ENCODE data around the gene MMP8. TPM values are rescaled to one million over a fixed set of nuclear protein-coding genes. Genes with fewer than 3 reads are reported as not detected.
A peak's percentile ranks its signal among the peaks of the same experiment; 100 is the strongest.
"Not testable (repeated sequence)": the region's sequence is repeated elsewhere in the genome, so short reads cannot be mapped to it uniquely, and the experiment has no call there.

The MMP8 gene
- total and polyA plus RNA-seq, 3 experiments from 2014 or later, result not detected

GRCh38 chr11:102733232-102733875 is 8.6 kb upstream of the MMP8 start:
- Mint-ChIP-seq H3K36me3 (no peaks in the 10 kb centered on the region), H3K27me3 (peaks cover 6 to 37% of the 10 kb centered on the region in 2 donors), H3K4me1 (no peaks in the 10 kb centered on the region), H3K27ac (no peak overlapping the region), H3K9me3 (peaks cover 0 to 3% (median 0%) of the 10 kb centered on the region in 5 donors), H3K4me3 (no peak overlapping the region)
- POLR2A ChIA-PET, result no interaction called here
- Histone ChIP-seq H3K4me3 (ENCODE audit: low read length) (no peak overlapping the region), H3K4me1 (ENCODE audit: insufficient read depth, low read length) (no peaks in the 10 kb centered on the region), H3K9me3 (ENCODE audit: low read length) (no peaks in the 10 kb centered on the region), H3K27ac (ENCODE audit: low read depth, low read length) (no peak overlapping the region), H3K36me3 (ENCODE audit: insufficient read depth, low read length) (no peaks in the 10 kb centered on the region), H3K27me3 (ENCODE audit: insufficient read depth, low read length, poor library complexity, severe bottlenecking) (no peaks in the 10 kb centered on the region)
- no peak for DNase-seq
- CTCF ChIA-PET, result no interaction called here

- H3K9me3 ChIP-seq (ENCODE audit: low read length); POLR2A ChIA-PET; H3K27ac Mint-ChIP-seq; H3K27me3 ChIP-seq (ENCODE audit: insufficient read depth, low read length, poor library complexity, severe bottlenecking); H3K36me3 Mint-ChIP-seq; H3K4me1 ChIP-seq (ENCODE audit: insufficient read depth, low read length); H3K36me3 ChIP-seq (ENCODE audit: insufficient read depth, low read length); H3K9me3 Mint-ChIP-seq; CTCF ChIA-PET; H3K4me3 ChIP-seq (ENCODE audit: low read length); H3K27ac ChIP-seq (ENCODE audit: low read depth, low read length); H3K4me3 Mint-ChIP-seq; H3K4me1 Mint-ChIP-seq; DNase-seq: not testable (repeated sequence)
- peaks cover 4 to 28% of the 10 kb centered on the region in 2 donors for H3K27me3 Mint-ChIP-seq
Measured at GRCh38 chr11:102730944-102731343, 6.2 kb upstream of the MMP8 start.

GRCh38 chr11:102729849-102730815 is 5.4 kb upstream of the MMP8 start:
- Mint-ChIP-seq H3K4me1 (no peaks in the 10 kb centered on the region), H3K27me3 (peaks cover 1 to 25% of the 10 kb centered on the region in 2 donors), H3K27ac (peak overlapping the region in 1 of 8 donors; percentile 11), H3K4me3 (no peak overlapping the region), H3K9me3 (peaks cover 0 to 3% (median 0%) of the 10 kb centered on the region in 5 donors), H3K36me3 (no peaks in the 10 kb centered on the region)
- Histone ChIP-seq H3K27ac (ENCODE audit: low read depth, low read length) (no peak overlapping the region), H3K27me3 (ENCODE audit: insufficient read depth, low read length, poor library complexity, severe bottlenecking) (no peaks in the 10 kb centered on the region), H3K9me3 (ENCODE audit: low read length) (no peaks in the 10 kb centered on the region), H3K36me3 (ENCODE audit: insufficient read depth, low read length) (no peaks in the 10 kb centered on the region), H3K4me1 (ENCODE audit: insufficient read depth, low read length) (no peaks in the 10 kb centered on the region), H3K4me3 (ENCODE audit: low read length) (no peak overlapping the region)
- DNase-seq, result no peak
- ChIA-PET CTCF (no interaction called here), POLR2A (no interaction called here)

- no peaks in the 10 kb centered on the region for H3K9me3 ChIP-seq (ENCODE audit: low read length)
- no peak overlapping the region for H3K27ac ChIP-seq (ENCODE audit: low read depth, low read length)
- ChIA-PET POLR2A (no interaction called here), CTCF (no interaction called here)
- H3K27me3 ChIP-seq (ENCODE audit: insufficient read depth, low read length, poor library complexity, severe bottlenecking), result no peaks in the 10 kb centered on the region
- no peak for DNase-seq
- peaks cover 0 to 4% (median 3%) of the 10 kb centered on the region in 5 donors for H3K9me3 Mint-ChIP-seq
- no peak overlapping the region for H3K4me3 ChIP-seq (ENCODE audit: low read length)
- H3K36me3 ChIP-seq (ENCODE audit: insufficient read depth, low read length), result no peaks in the 10 kb centered on the region
- no peaks in the 10 kb centered on the region for H3K36me3 Mint-ChIP-seq
- no peaks in the 10 kb centered on the region for H3K4me1 ChIP-seq (ENCODE audit: insufficient read depth, low read length)
- no peak overlapping the region for H3K4me3 Mint-ChIP-seq
- peaks cover 1 to 11% of the 10 kb centered on the region in 2 donors for H3K27me3 Mint-ChIP-seq
- H3K27ac Mint-ChIP-seq, result peak overlapping the region in 1 of 8 donors; percentile 7
- no peaks in the 10 kb centered on the region for H3K4me1 Mint-ChIP-seq
Measured at GRCh38 chr11:102727890-102728289, 3.1 kb upstream of the MMP8 start.

GRCh38 chr11:102722821-102723220 is 1.9 kb downstream of the MMP8 start:
- H3K4me1 Mint-ChIP-seq, result no peaks in the 10 kb centered on the region
- H3K27me3 Mint-ChIP-seq, result peaks cover 4 to 6% of the 10 kb centered on the region in 2 donors
- no peaks in the 10 kb centered on the region for H3K36me3 ChIP-seq (ENCODE audit: insufficient read depth, low read length)
- no peak overlapping the region for H3K4me3 Mint-ChIP-seq
- DNase-seq, result no peak
- H3K9me3 Mint-ChIP-seq, result peaks cover 0 to 4% (median 0%) of the 10 kb centered on the region in 5 donors
- H3K4me1 ChIP-seq (ENCODE audit: insufficient read depth, low read length), result no peaks in the 10 kb centered on the region
- no peaks in the 10 kb centered on the region for H3K9me3 ChIP-seq (ENCODE audit: low read length)
- no peaks in the 10 kb centered on the region for H3K27me3 ChIP-seq (ENCODE audit: insufficient read depth, low read length, poor library complexity, severe bottlenecking)
- H3K27ac ChIP-seq (ENCODE audit: low read depth, low read length), result no peak overlapping the region
- H3K36me3 Mint-ChIP-seq, result no peaks in the 10 kb centered on the region
- no peak overlapping the region for H3K27ac Mint-ChIP-seq
- ChIA-PET POLR2A (no interaction called here), CTCF (no interaction called here)
- no peak overlapping the region for H3K4me3 ChIP-seq (ENCODE audit: low read length)

- no peak overlapping the region for H3K4me3 ChIP-seq (ENCODE audit: low read length)
- Mint-ChIP-seq H3K27me3 (peaks cover 4 to 6% of the 10 kb centered on the region in 2 donors), H3K4me1 (no peaks in the 10 kb centered on the region), H3K36me3 (no peaks in the 10 kb centered on the region), H3K27ac (no peak overlapping the region), H3K4me3 (no peak overlapping the region), H3K9me3 (peaks cover 0 to 4% (median 0%) of the 10 kb centered on the region in 5 donors)
- DNase-seq, result no peak
- ChIA-PET CTCF (no interaction called here), POLR2A (no interaction called here)
- H3K9me3 ChIP-seq (ENCODE audit: low read length), result no peaks in the 10 kb centered on the region
- H3K4me1 ChIP-seq (ENCODE audit: insufficient read depth, low read length), result no peaks in the 10 kb centered on the region
- H3K36me3 ChIP-seq (ENCODE audit: insufficient read depth, low read length), result no peaks in the 10 kb centered on the region
- H3K27ac ChIP-seq (ENCODE audit: low read depth, low read length), result no peak overlapping the region
- no peaks in the 10 kb centered on the region for H3K27me3 ChIP-seq (ENCODE audit: insufficient read depth, low read length, poor library complexity, severe bottlenecking)
Measured at GRCh38 chr11:102719620-102720277, 5.0 kb downstream of the MMP8 start.

- Mint-ChIP-seq H3K4me1 (no peaks in the 10 kb centered on the region), H3K9me3 (no peaks in the 10 kb centered on the region), H3K4me3 (no peak overlapping the region), H3K27me3 (peaks cover 8 to 20% of the 10 kb centered on the region in 2 donors), H3K36me3 (no peaks in the 10 kb centered on the region), H3K27ac (no peak overlapping the region)
- POLR2A ChIA-PET, result no interaction called here
- Histone ChIP-seq H3K4me1 (ENCODE audit: insufficient read depth, low read length) (no peaks in the 10 kb centered on the region), H3K27me3 (ENCODE audit: insufficient read depth, low read length, poor library complexity, severe bottlenecking) (no peaks in the 10 kb centered on the region), H3K4me3 (ENCODE audit: low read length) (no peak overlapping the region), H3K36me3 (ENCODE audit: insufficient read depth, low read length) (no peaks in the 10 kb centered on the region), H3K27ac (ENCODE audit: low read depth, low read length) (no peak overlapping the region), H3K9me3 (ENCODE audit: low read length) (no peaks in the 10 kb centered on the region)
- CTCF ChIA-PET, result no interaction called here
- DNase-seq, result no peak
Measured at GRCh38 chr11:102717280-102717679, 7.5 kb downstream of the MMP8 start.

- H3K4me1 ChIP-seq (ENCODE audit: insufficient read depth, low read length), result no peaks in the 10 kb centered on the region
- no peaks in the 10 kb centered on the region for H3K36me3 Mint-ChIP-seq
- no peak overlapping the region for H3K27ac Mint-ChIP-seq
- no peak overlapping the region for H3K4me3 ChIP-seq (ENCODE audit: low read length)
- H3K9me3 ChIP-seq (ENCODE audit: low read length), result no peaks in the 10 kb centered on the region
- H3K4me3 Mint-ChIP-seq, result no peak overlapping the region
- H3K27me3 Mint-ChIP-seq, result peaks cover 12 to 21% of the 10 kb centered on the region in 2 donors
- H3K9me3 Mint-ChIP-seq, result no peaks in the 10 kb centered on the region
- CTCF ChIA-PET, result no interaction called here
- POLR2A ChIA-PET, result no interaction called here
- no peaks in the 10 kb centered on the region for H3K36me3 ChIP-seq (ENCODE audit: insufficient read depth, low read length)
- H3K4me1 Mint-ChIP-seq, result no peaks in the 10 kb centered on the region
- DNase-seq, result no peak
- H3K27ac ChIP-seq (ENCODE audit: low read depth, low read length), result no peak overlapping the region
- H3K27me3 ChIP-seq (ENCODE audit: insufficient read depth, low read length, poor library complexity, severe bottlenecking), result no peaks in the 10 kb centered on the region
Measured at GRCh38 chr11:102716527-102716926, 8.2 kb downstream of the MMP8 start.

All from CD8-positive, alpha-beta memory T cell (primary cell).